Liver (tissue), 9 donors: ENCODE results near the gene KAZN. TPM values are rescaled to one million over a fixed set of nuclear protein-coding genes. Genes with fewer than 3 reads are reported as not detected.

ENCODE experiments used
- DNase-seq: peaks from one replicate; pipeline ENCODE4 v3.0.0-alpha.2; 2017; ENCODE audit warnings: low spot score
- H3K27ac ChIP-seq, 2 donors: one replicate each; pipeline ENCODE4 v1.7.0; 2013; ENCODE audit warnings: inconsistent platforms in 2 of 2, low read length in 2 of 2, control low read depth in 1 of 2, low read depth in 1 of 2, mild to moderate bottlenecking in 1 of 2
- H3K27me3 ChIP-seq, 4 donors: one replicate each; pipeline versions ENCODE4 v1.6.1 to v1.7.0; 2013; ENCODE audit warnings: low read length in 3 of 4, inconsistent platforms in 1 of 4, mild to moderate bottlenecking in 1 of 4, moderate library complexity in 1 of 4; ENCODE audit not compliant: control insufficient read depth in 4 of 4, insufficient read depth in 4 of 4
- H3K36me3 ChIP-seq, 4 donors: one replicate each; pipeline versions ENCODE4 v1.6.1 to v1.7.0; 2013; ENCODE audit warnings: low read length in 3 of 4, mild to moderate bottlenecking in 3 of 4, low read depth in 1 of 4, moderate library complexity in 1 of 4; ENCODE audit not compliant: control insufficient read depth in 4 of 4, insufficient read depth in 3 of 4
- H3K4me1 ChIP-seq, 4 donors: one replicate each; pipeline versions ENCODE4 v1.6.1 to v1.7.0; 2013; ENCODE audit warnings: low read length in 3 of 4, mild to moderate bottlenecking in 3 of 4, moderate library complexity in 1 of 4; ENCODE audit not compliant: control insufficient read depth in 4 of 4, insufficient read depth in 4 of 4
- H3K4me3 ChIP-seq, 3 donors: one replicate each; pipeline versions ENCODE4 v1.6.1 to v1.7.0; 2013; ENCODE audit warnings: low read length in 3 of 3, control low read depth in 1 of 3, low read depth in 1 of 3, mild to moderate bottlenecking in 1 of 3
- H3K9ac ChIP-seq, 2 donors: one replicate each; pipeline ENCODE4 v1.7.0; 2013; ENCODE audit warnings: low read length in 2 of 2, mild to moderate bottlenecking in 2 of 2, moderate library complexity in 2 of 2, control low read depth in 1 of 2, low read depth in 1 of 2
- H3K9me3 ChIP-seq, 4 donors: one replicate each; pipeline versions ENCODE4 v1.6.1 to v1.7.0; 2013; ENCODE audit warnings: low read length in 3 of 4; ENCODE audit not compliant: control insufficient read depth in 4 of 4
- ATF3 ChIP-seq: IDR thresholded peaks from 2 replicates; pipeline ENCODE4 v1.6.1; 2016; ENCODE audit warnings: antibody characterized with exemption
- CTCF ChIP-seq: fragments of 150-350 bp; IDR thresholded peaks from 2 replicates; pipeline ENCODE4 v1.5.1; 2017; ENCODE audit warnings: improper control_type of control experiment, low read depth, low read length; ENCODE audit not compliant: missing input control
- FOXA2 ChIP-seq: IDR thresholded peaks from 2 replicates; pipeline ENCODE4 v1.6.1; 2016; ENCODE audit warnings: antibody characterized with exemption
- HNF4G ChIP-seq: IDR thresholded peaks from 2 replicates; pipeline ENCODE4 v1.6.1; 2016; ENCODE audit warnings: antibody characterized with exemption
- NR2F2 ChIP-seq: IDR thresholded peaks from 2 replicates; pipeline ENCODE4 v1.6.1; 2016; ENCODE audit warnings: antibody characterized with exemption
- RAD21 ChIP-seq, 2 donors: IDR thresholded peaks; 2 replicates each; pipeline ENCODE4 v1.6.1; 2016; ENCODE audit warnings: antibody characterized with exemption in 2 of 2, mild to moderate bottlenecking in 2 of 2
- REST ChIP-seq: IDR thresholded peaks from 2 replicates; pipeline ENCODE4 v1.6.1; 2016; ENCODE audit warnings: antibody characterized with exemption, mild to moderate bottlenecking
- SP1 ChIP-seq: IDR thresholded peaks from 2 replicates; pipeline ENCODE4 v1.6.1; 2018; ENCODE audit warnings: antibody characterized with exemption, mild to moderate bottlenecking
- YY1 ChIP-seq: IDR thresholded peaks from 2 replicates; pipeline ENCODE4 v1.6.1; 2016; ENCODE audit warnings: antibody characterized with exemption, mild to moderate bottlenecking
- ZBTB33 ChIP-seq: IDR thresholded peaks from 2 replicates; pipeline ENCODE4 v1.6.1; 2016; ENCODE audit warnings: antibody characterized with exemption
- WGBS: extraction: QIAGEN DNeasy Blood & Tissue Kit; methylation state at CpG from one replicate; pipeline ENCODE4 v1.1.7; 2013; 5-methylcytosine and 5-hydroxymethylcytosine counted together
- polyA plus RNA-seq, 2 donors: library from polyadenylated mRNA; stranded (reverse) in 1 of 2; unstranded in 1 of 2; fragments of 200-250 nt in 1 of 2; fragments of >200 nt in 1 of 2; fragmentation: Nextera tagmentation in 1 of 2; extraction: Ambion mirVana in 1 of 2; gene quantifications; one replicate each; pipeline versions ENCODE4 v1.2.1 to v1.2.3, GENCODE V29; 2013 to 2015
- total RNA-seq, 2 donors: library from RNA; depleted of rRNA; stranded (reverse); fragments of >200 nt; gene quantifications; one replicate each; pipeline ENCODE4 v1.2.3, GENCODE V29; 2014
- donor health status: healthy.
- donor health status: healthy.
- donor health status: healthy.
- donor health status: healthy.
- donor health status: healthy.

KAZN gene
- total and polyA plus RNA-seq, 4 donors = 1.9 to 6.9 (median 2.4) TPM

GRCh38 chr1:15103906-15104305 lies 505.4 kb downstream of the KAZN start:
- WGBS = 80% methylated on average over 10 of the region's 10 CpGs
- H3K27me3 ChIP-seq = peaks cover 0 to 4% (median 3%) of the 10 kb centered on the region in 4 donors
- no peaks in the 10 kb centered on the region for H3K36me3 ChIP-seq
- DNase-seq = no peak
- TF ChIP-seq SP1 (no peak), CTCF (no peak), ZBTB33 (no peak)
- peaks cover 0 to 2% (median 0%) of the 10 kb centered on the region in 4 donors for H3K9me3 ChIP-seq
- H3K9ac ChIP-seq = no peak overlapping the region
- no peaks in the 10 kb centered on the region for H3K4me1 ChIP-seq
- H3K27ac ChIP-seq = no peak overlapping the region
- H3K4me3 ChIP-seq = no peak overlapping the region

- H3K27me3 ChIP-seq = peaks cover 0 to 4% (median 3%) of the 10 kb centered on the region in 4 donors
Observed at GRCh38 chr1:15104768-15105167, 506.3 kb downstream of the KAZN start.

More at GRCh38 chr1:15104768-15105167, 506.3 kb downstream of the KAZN start:
- no peak for DNase-seq
- Histone ChIP-seq H3K27ac (no peak overlapping the region), H3K36me3 (no peaks in the 10 kb centered on the region), H3K9ac (no peak overlapping the region), H3K4me1 (no peaks in the 10 kb centered on the region), H3K4me3 (no peak overlapping the region), H3K9me3 (peaks cover 0 to 2% (median 0%) of the 10 kb centered on the region in 4 donors)
- TF ChIP-seq YY1 = no peak
- no peak for TF ChIP-seq ZBTB33
- no peak for TF ChIP-seq NR2F2
- TF ChIP-seq HNF4G = no peak
- no peak for TF ChIP-seq REST
- TF ChIP-seq FOXA2 = no peak
- TF ChIP-seq ATF3 = no peak
- no peak for TF ChIP-seq RAD21 (IDR thresholded peaks at IDR 0.05)
